ENCODE results near the gene DOCK6.

The DOCK6 gene

DNA sequence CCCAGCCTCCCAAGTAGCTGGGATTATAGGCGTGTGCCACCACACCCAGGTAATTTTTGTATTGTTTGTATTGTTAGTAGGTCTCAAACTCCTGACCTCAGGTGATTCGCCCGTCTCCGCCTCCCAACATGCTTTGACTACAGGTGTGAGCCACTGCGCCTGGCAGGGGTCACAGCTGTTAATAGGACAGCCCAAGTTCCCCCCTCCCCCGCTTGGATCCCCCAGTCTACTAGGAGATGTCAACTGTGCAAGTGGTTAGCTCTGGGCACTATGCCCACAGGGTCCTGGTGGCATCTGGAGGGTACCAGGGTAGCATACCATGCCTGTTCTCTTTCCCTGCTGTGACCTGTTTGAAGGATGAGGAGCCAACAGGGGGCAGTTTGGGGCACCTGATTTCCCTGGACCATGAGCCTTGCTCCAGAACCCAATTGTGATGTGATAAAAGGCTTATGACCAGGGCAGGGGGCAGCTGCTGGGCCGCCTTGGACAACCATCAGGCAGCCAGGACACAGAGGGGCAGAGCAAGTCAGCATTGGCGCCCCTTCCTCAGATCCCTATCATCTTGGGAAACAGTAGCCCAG lies 33.4 kb upstream of the DOCK6 start, which contains the start of gene TSPAN16:
TSS of gene TSPAN16 (plus strand) at position 496 of the 581 bp plus-strand sequence. CDS start 138 bp downstream, outside the sequence.
- TF ChIP-seq, protein P1, sequence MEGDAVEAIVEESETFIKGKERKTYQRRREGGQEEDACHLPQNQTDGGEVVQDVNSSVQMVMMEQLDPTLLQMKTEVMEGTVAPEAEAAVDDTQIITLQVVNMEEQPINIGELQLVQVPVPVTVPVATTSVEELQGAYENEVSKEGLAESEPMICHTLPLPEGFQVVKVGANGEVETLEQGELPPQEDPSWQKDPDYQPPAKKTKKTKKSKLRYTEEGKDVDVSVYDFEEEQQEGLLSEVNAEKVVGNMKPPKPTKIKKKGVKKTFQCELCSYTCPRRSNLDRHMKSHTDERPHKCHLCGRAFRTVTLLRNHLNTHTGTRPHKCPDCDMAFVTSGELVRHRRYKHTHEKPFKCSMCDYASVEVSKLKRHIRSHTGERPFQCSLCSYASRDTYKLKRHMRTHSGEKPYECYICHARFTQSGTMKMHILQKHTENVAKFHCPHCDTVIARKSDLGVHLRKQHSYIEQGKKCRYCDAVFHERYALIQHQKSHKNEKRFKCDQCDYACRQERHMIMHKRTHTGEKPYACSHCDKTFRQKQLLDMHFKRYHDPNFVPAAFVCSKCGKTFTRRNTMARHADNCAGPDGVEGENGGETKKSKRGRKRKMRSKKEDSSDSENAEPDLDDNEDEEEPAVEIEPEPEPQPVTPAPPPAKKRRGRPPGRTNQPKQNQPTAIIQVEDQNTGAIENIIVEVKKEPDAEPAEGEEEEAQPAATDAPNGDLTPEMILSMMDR (conservative IDR thresholded peaks at IDR 0.05; ENCODE audit: low read length), result 0 out of 2 replicates have a peak, but pooled peaks have one; percentile 15
- no peak within 1 kb of the TSS for H3K4me3 ChIP-seq (ENCODE audit: low read length)
- DNase-seq (ENCODE audit: low read depth), result no peak

DNA sequence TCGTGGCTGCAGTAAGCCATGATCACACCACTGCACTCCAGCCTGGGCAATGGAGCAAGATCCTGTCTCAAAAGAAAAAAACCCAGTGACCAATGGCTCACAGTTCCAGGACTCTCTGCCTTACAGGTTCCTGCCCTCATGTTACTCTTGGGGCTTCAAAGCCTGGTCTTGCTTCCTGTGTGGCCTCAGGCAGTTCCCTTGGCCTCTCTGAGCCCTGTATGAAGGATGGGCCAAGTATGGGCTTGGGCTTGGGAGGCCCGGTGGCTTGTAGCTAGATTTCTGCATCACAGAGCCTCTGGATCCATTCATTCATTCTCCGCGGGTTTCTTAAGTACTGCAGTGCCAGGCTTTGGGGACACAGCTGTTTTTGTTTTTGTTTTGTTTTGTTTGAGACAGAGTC lies 32.9 kb upstream of the DOCK6 start:
- no peak for DNase-seq (ENCODE audit: low read depth)
- H3K4me3 ChIP-seq (ENCODE audit: low read length), result no peak overlapping the region
- TF ChIP-seq, protein P1 (conservative IDR thresholded peaks at IDR 0.05; ENCODE audit: low read length), result no peak

DNA sequence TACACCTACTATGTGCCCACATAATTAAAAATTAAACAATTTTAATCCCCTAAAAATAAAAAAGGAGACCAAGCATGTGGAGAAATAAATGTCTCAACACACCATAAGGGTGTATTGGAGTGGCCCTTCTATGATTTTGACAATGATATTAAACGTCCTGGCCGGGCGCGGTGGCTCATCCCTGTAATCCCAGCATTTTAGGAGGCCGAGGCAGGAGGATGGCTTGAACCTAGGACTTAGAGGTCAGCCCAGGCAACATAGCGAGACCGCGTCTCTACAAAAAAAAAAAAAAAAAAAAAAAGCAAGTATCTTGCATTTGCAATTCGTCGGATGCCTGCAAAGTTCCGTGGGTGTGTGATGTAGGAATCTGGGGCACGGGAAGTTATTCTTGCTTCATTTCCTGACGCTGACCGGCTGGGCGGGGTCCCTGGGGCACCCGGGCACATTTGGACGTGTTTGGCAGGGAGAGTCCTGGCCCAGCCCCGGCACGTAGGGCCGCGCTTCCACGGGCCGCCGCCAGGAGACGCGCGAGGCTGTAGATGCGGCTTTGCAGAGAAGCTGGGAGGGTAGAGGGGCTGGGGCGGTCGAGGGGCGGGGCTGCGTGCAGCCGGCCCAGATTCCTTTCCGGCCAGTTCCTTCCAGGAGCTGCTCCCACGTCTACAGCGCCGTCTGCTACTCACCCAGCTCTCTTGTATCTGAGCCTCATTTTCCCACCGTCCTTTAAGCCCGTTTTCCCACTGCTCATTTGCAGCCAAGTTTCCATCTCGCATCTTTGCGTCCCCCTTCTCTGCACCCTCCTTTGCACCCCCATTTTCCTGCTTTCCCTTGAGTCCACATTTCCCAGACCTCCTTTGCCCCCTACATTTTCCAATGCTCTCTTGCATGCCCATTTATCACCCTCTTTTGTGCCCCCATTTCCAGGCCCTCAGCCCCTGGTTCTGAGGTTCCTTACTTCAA lies 31.4 kb upstream of the DOCK6 start:
- peak overlapping the region; percentile 49 for H3K4me3 ChIP-seq (ENCODE audit: low read length)
- TF ChIP-seq, protein P1 (conservative IDR thresholded peaks at IDR 0.05; ENCODE audit: low read length), result peak; percentile 90
- peak; percentile 94 for DNase-seq (ENCODE audit: low read depth)

DNA sequence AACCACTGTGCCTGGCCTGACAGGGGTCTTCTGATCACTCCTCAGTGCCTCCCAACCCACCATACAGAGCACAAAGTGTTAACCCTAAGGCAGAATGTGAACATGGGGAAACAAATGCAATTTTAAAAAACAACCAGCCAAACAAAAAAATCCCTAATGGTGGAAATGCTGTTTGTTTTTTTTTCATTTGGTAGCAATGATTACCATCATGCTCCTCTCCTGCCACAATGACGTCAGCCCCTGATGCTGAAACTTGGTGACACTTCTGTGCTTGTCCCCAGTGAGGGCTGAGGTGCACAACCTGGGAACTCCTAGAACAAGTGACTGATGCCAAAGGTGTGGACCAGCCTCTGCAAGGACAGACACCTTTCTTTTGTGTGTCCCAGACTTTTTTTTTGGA lies 29.7 kb upstream of the DOCK6 start:
- H3K4me3 ChIP-seq (ENCODE audit: low read length), result no peak overlapping the region
- TF ChIP-seq, protein P1 (conservative IDR thresholded peaks at IDR 0.05; ENCODE audit: low read length), result no peak
- no peak for DNase-seq (ENCODE audit: low read depth)

DNA sequence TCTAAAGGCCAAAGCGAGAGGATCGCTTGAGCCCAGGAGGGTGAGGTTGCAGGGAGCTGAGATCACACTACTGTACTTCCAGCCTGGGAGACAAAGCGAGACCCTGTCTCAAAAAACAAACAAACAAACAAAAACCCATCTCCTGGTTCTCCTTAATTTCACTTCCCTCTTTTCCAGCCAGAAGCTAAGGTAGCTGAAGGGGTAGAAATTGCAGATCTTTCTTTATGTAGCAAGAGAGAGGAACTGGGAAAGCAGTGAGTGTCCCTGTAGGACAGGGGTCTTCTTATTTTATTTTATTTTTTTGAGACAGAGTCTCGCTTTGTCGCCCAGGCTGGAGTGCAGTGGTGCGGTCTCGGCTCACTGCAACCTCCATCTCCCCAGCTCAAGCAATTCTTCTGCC lies 29.1 kb upstream of the DOCK6 start:
- no peak overlapping the region for H3K4me3 ChIP-seq (ENCODE audit: low read length)
- DNase-seq (ENCODE audit: low read depth), result no peak
- TF ChIP-seq, protein P1 (conservative IDR thresholded peaks at IDR 0.05; ENCODE audit: low read length), result no peak

DNA sequence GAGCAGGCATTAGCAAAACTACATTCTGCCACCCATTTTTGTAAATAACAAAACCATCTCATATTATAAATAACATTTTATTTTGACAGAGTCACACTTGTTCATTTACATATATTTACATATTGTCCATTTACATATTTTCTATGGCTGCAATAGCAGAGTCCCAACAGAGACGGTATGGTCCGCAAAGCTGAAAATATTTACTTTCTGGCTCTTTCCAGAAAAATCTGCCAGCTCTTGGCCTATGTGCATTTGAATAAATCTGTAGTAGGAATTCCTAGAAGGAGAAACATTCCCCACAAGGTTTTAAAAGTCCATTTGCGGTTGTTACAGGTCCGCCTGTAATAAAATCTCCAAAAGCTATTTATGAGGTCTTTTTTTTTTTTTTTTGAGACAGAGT lies 27.9 kb upstream of the DOCK6 start:
- no peak for DNase-seq (ENCODE audit: low read depth)
- TF ChIP-seq, protein P1 (conservative IDR thresholded peaks at IDR 0.05; ENCODE audit: low read length), result no peak
- H3K4me3 ChIP-seq (ENCODE audit: low read length), result no peak overlapping the region
